Right lobe of liver (tissue), 6 donors: Measurements from ENCODE around the gene CSRNP2. TPM values are rescaled to one million over a fixed set of nuclear protein-coding genes. Genes with fewer than 3 reads are reported as not detected.

Source experiments
- ATAC-seq, 4 donors: fragments of 200-7000 bp; cut with Tn5 transposase; one replicate each; pipeline ENCODE4 v1.9.1; 2020; ENCODE audit warnings: mild to moderate bottlenecking in 4 of 4, moderate library complexity in 4 of 4
- DNase-seq, 3 donors: peaks; one replicate each; pipeline ENCODE4 v3.0.0-alpha.2; 2020
- H3K27ac ChIP-seq, 3 donors: fragments of 200-600 bp; one replicate each; pipeline ENCODE4 v1.8.0; 2022
- H3K27me3 ChIP-seq, 2 donors: fragments of 200-600 bp; one replicate each; pipeline ENCODE4 v1.8.0; 2022
- H3K36me3 ChIP-seq, 4 donors: fragments of 200-600 bp; sonication (generic) in 1 of 4; one replicate each; pipeline versions ENCODE4 v1.5.1 to v1.8.0; 2017 to 2022; ENCODE audit warnings: control low read depth in 1 of 4
- H3K4me1 ChIP-seq, 4 donors: fragments of 200-600 bp; sonication (generic) in 1 of 4; one replicate each; pipeline versions ENCODE4 v1.5.1 to v1.8.0; 2017 to 2022; ENCODE audit warnings: control low read depth in 1 of 4
- H3K4me3 ChIP-seq, 3 donors: fragments of 200-600 bp; one replicate each; pipeline ENCODE4 v1.8.0; 2022
- H3K9me3 ChIP-seq, 4 donors: fragments of 200-600 bp; sonication (generic) in 1 of 4; one replicate each; pipeline versions ENCODE4 v1.5.1 to v1.8.0; 2017 to 2022; ENCODE audit warnings: control low read depth in 1 of 4
- CTCF ChIP-seq, 4 donors: fragments of 200-600 bp in 3 of 4; fragments of 450-650 bp in 1 of 4; IDR thresholded peaks; one replicate each; pipeline versions ENCODE4 v1.5.1 to v1.8.0; 2016 to 2022; ENCODE audit warnings: antibody characterized with exemption in 4 of 4, mild to moderate bottlenecking in 2 of 4
- POLR2A ChIP-seq: fragments of 450-650 bp; IDR thresholded peaks from one replicate; pipeline ENCODE4 v1.6.1; 2017; ENCODE audit warnings: antibody characterized with exemption, mild to moderate bottlenecking
- WGBS: methylation state at CpG from one replicate; pipeline ENCODE4 v1.1.6; 2018; ENCODE audit warnings: low coverage, low lambda C conversion rate; ENCODE audit not compliant: insufficient coverage; ENCODE audit errors: missing lambda C conversion rate; 5-methylcytosine and 5-hydroxymethylcytosine counted together
- intact Hi-C, 2 donors: fragments of 100-400 bp; cut with DNase I; formaldehyde crosslinking; loops; one replicate each; pipeline versions ENCODE4 v1.11.2 to v1.14.1; 2022
- total RNA-seq, 6 experiments: library from RNA; depleted of rRNA in 2 of 6; stranded (reverse); fragments of >200 nt in 2 of 6; fragmentation: NEBNext Ultra II Directional in 3 of 6; extraction: Animal tissue kit (Norgen Biotek cat#: 25700) in 3 of 6; gene quantifications; one replicate each; pipeline versions ENCODE4 v1.1.0 to v1.2.4, GENCODE V29; 2016 to 2023
- donor health status: DM: no; HTN: yes; CAD: no.
- donor health status: DM: no; HTN: no; CAD: no.
- donor health status: DM: no; HTN: no; CAD: no.
- donor health status: DM: no; HTN: yes; CAD: no.
- donor health status: DM: no; HTN: yes; CAD: no.

Gene CSRNP2
- total RNA-seq, 6 experiments from 2014 or later = 5.2 to 9.4 (median 6.7) TPM

- intact Hi-C loops = no loop called here
- Histone ChIP-seq H3K36me3 (peaks cover 0 to 22% (median 4%) of the 10 kb centered on the region in 4 donors), H3K4me3 (no peak overlapping the region), H3K4me1 (peaks cover 0 to under 1% (median 0%) of the 10 kb centered on the region in 4 donors), H3K27ac (no peak overlapping the region), H3K27me3 (no peaks in the 10 kb centered on the region), H3K9me3 (no peaks in the 10 kb centered on the region)
- no peak for DNase-seq
- no peak for ATAC-seq
- TF ChIP-seq CTCF (IDR thresholded peaks at IDR 0.05) = no peak
- 96% methylated on average over 4 of the region's 5 CpGs for WGBS
These were observed 8.0 kb downstream of the CSRNP2 start for GRCh38 chr12:51075390-51075789.

GRCh38 chr12:51071663-51072062 is 11.7 kb downstream of the CSRNP2 start:
- H3K9me3 ChIP-seq = no peaks in the 10 kb centered on the region
- peaks cover 0 to 41% (median 4%) of the 10 kb centered on the region in 4 donors for H3K36me3 ChIP-seq
- H3K27me3 ChIP-seq = no peaks in the 10 kb centered on the region
- DNase-seq (no peak), ATAC-seq (no peak)
- H3K4me3 ChIP-seq = no peak overlapping the region
- 96% methylated on average over 2 of the region's 2 CpGs for WGBS
- H3K4me1 ChIP-seq = peaks cover 0 to 8% (median 2%) of the 10 kb centered on the region in 4 donors
- H3K27ac ChIP-seq = no peak overlapping the region
- intact Hi-C loops = no loop called here
- TF ChIP-seq CTCF (IDR thresholded peaks at IDR 0.05) = no peak
- no peak for TF ChIP-seq POLR2A

- Histone ChIP-seq H3K4me1 (peaks cover 0 to 11% (median 2%) of the 10 kb centered on the region in 4 donors), H3K27me3 (no peaks in the 10 kb centered on the region), H3K27ac (peak overlapping the region in 2 of 3 donors; percentile 54 to 74), H3K4me3 (no peak overlapping the region), H3K36me3 (peaks cover 0 to 55% (median 4%) of the 10 kb centered on the region in 4 donors), H3K9me3 (no peaks in the 10 kb centered on the region)
- intact Hi-C loops = no loop called here
- WGBS = 51% methylated on average over 3 of the region's 3 CpGs
- peak in 1 of 3 donors; percentile 76 for DNase-seq
- peak; percentile 86 to 97 (median 90) for ATAC-seq
- no peak for TF ChIP-seq POLR2A
- TF ChIP-seq CTCF (IDR thresholded peaks at IDR 0.05) = no peak
These were observed 13.4 kb downstream of the CSRNP2 start for GRCh38 chr12:51070004-51070403.

- WGBS = 87% methylated on average over 7 of the region's 7 CpGs
- peaks cover 0 to 15% (median 2%) of the 10 kb centered on the region in 4 donors for H3K4me1 ChIP-seq
- H3K36me3 ChIP-seq = peaks cover 0 to 58% (median 0%) of the 10 kb centered on the region in 4 donors
- H3K27ac ChIP-seq = no peak overlapping the region
- H3K9me3 ChIP-seq = no peaks in the 10 kb centered on the region
- TF ChIP-seq CTCF (IDR thresholded peaks at IDR 0.05) (no peak), POLR2A (no peak)
- no peak for DNase-seq
- no peaks in the 10 kb centered on the region for H3K27me3 ChIP-seq
- intact Hi-C loops = no loop called here
- ATAC-seq = no peak
- no peak overlapping the region for H3K4me3 ChIP-seq
These were observed 15.6 kb downstream of the CSRNP2 start for GRCh38 chr12:51067771-51068170.

GRCh38 chr12:51067229-51067628 is 16.2 kb downstream of the CSRNP2 start:
- Histone ChIP-seq H3K27ac (no peak overlapping the region), H3K27me3 (no peaks in the 10 kb centered on the region), H3K4me3 (no peak overlapping the region), H3K9me3 (no peaks in the 10 kb centered on the region), H3K36me3 (peaks cover 0 to 58% (median 0%) of the 10 kb centered on the region in 4 donors), H3K4me1 (peaks cover 0 to 20% (median 2%) of the 10 kb centered on the region in 4 donors)
- DNase-seq (no peak), ATAC-seq (no peak)
- intact Hi-C loops = no loop called here
- TF ChIP-seq POLR2A (no peak), CTCF (IDR thresholded peaks at IDR 0.05) (no peak)
- WGBS = 76% methylated on average over 2 of the region's 4 CpGs
